Measurements from ENCODE around the gene CFAP90. TPM values are rescaled to one million over a fixed set of nuclear protein-coding genes. Genes with fewer than 3 reads are reported as not detected.

The CFAP90 gene
- polyA plus RNA-seq, 1 experiment: 0.10 TPM

GRCh38 chr5:7784683-7785380 is 66.1 kb downstream of the CFAP90 start:
- no peak for DNase-seq (ENCODE audit: low read depth, low spot score)
- H3K27ac ChIP-seq (ENCODE audit: low read depth, low read length): no peak overlapping the region
- ChIA-PET CTCF (no interaction called here), POLR2A (no interaction called here)
- no peaks in the 10 kb centered on the region for H3K27me3 ChIP-seq (ENCODE audit: control insufficient read depth, insufficient read depth, low read length)
- TF ChIP-seq CTCF (IDR thresholded peaks at IDR 0.05; ENCODE audit: low read depth, low read length): no peak
- H3K9me3 ChIP-seq (ENCODE audit: control insufficient read depth, insufficient read depth, low read length): no peaks in the 10 kb centered on the region; the same call in 1 of the 2 replicates
- no peak overlapping the region for H3K4me3 ChIP-seq (ENCODE audit: low read depth, low read length)

DNA sequence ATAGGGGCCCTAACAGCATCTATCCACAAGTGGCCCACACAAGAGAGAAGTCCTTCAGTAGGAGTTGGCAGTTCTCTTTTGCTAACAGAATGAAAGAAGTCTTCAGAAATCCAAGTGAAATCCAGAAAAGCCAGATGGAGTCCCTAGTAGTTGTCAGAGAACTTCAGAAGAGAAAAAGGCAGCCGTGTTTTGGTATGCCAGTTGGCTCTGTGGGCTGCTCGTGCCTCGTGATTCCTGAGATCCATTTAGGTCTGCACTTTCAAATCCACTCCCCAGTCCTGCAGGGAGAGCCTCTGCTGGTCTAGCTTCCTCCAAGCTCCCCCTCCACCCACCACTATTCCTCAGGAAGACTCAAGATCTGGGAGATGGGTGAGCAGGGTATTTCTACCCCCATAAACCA is 69.0 kb downstream of the CFAP90 start:
- DNase-seq (ENCODE audit: low read depth, low spot score): no peak
- CTCF ChIA-PET: interaction anchor here (1.4 kb wide), 1 partner anchor 34 kb away, joined by 4 read pairs; no protein-coding TSS in a partner anchor
- Histone ChIP-seq H3K4me3 (ENCODE audit: low read depth, low read length) (no peak overlapping the region), H3K27me3 (ENCODE audit: control insufficient read depth, insufficient read depth, low read length) (no peaks in the 10 kb centered on the region), H3K27ac (ENCODE audit: low read depth, low read length) (no peak overlapping the region), H3K9me3 (ENCODE audit: control insufficient read depth, insufficient read depth, low read length) (no peaks in the 10 kb centered on the region; the same call in 1 of the 2 replicates)
- POLR2A ChIA-PET: no interaction called here
- TF ChIP-seq CTCF (IDR thresholded peaks at IDR 0.05; ENCODE audit: low read depth, low read length): no peak

Other genes starting within 250 kb of the CFAP90 start
- 9.2 and 12.8 TPM in 2 replicates for gene FASTKD3, start 17.9 kb upstream of the CFAP90 start, polyA plus RNA-seq (2011; rRNA removed)
- 44.1 and 50.0 TPM in 2 replicates for gene MTRR, start 18.0 kb upstream of the CFAP90 start, polyA plus RNA-seq (2011; rRNA removed)

Measured in AG04450 (cell line).